Loucy (cell line): ENCODE results near the gene NTPCR.

Source experiments
- EZH2phosphoT487 ChIP-seq: fragments of 200-600 bp; IDR thresholded peaks from 2 replicates; pipeline ENCODE4 v1.6.1; 2018; ENCODE audit warnings: antibody characterized with exemption, mild to moderate bottlenecking, moderate library complexity, borderline replicate concordance
- TF ChIP-seq, protein P1 (sequence below): fragments of 200-600 bp; sonication (generic); conservative IDR thresholded peaks from 2 replicates; pipeline ENCODE4 v1.5.1; 2014; ENCODE audit warnings: mild to moderate bottlenecking, antibody characterized with exemption, low read length

DNA sequence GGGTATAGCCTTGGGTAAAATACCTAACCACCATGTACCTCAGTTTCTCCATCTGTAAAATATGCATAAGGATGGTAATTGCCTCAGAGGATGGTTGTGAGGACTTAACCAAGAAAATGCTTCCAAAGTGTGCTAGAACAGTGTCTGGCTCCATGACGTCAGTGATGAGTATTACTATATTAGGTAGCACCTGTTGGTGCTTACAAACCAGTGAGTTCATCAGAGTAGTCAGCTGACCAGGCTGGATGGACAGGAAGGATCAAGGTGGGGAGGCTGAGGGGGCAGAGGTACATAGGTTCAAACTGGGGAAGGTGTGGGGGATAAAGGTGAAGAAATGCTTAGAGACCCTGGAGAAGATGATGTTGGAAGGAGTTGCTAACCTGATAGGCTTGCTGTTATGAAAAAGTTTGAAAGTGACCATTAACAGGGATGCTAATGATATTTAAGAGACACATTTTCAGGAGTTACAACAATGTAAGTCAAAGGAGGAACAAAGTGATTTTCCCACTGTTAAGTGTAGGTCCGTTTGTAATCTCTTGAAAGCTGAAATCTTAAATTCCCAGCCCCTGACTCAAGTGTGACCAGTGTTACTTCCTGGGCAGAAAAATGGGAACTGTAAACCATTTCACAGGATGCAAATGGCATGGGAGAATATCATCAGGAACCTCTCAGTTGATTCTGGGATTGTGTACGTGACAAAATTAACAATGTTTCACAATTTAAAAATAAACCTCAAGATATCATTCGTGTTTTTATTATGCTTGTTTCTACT is 4.4 kb downstream of the NTPCR start:
- TF ChIP-seq, protein P1, sequence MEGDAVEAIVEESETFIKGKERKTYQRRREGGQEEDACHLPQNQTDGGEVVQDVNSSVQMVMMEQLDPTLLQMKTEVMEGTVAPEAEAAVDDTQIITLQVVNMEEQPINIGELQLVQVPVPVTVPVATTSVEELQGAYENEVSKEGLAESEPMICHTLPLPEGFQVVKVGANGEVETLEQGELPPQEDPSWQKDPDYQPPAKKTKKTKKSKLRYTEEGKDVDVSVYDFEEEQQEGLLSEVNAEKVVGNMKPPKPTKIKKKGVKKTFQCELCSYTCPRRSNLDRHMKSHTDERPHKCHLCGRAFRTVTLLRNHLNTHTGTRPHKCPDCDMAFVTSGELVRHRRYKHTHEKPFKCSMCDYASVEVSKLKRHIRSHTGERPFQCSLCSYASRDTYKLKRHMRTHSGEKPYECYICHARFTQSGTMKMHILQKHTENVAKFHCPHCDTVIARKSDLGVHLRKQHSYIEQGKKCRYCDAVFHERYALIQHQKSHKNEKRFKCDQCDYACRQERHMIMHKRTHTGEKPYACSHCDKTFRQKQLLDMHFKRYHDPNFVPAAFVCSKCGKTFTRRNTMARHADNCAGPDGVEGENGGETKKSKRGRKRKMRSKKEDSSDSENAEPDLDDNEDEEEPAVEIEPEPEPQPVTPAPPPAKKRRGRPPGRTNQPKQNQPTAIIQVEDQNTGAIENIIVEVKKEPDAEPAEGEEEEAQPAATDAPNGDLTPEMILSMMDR: no peak
- TF ChIP-seq EZH2phosphoT487: no peak
